ACC112 (cell line): Measurements from ENCODE around the gene FERMT2.
"Not testable (repeated sequence)": the region's sequence is repeated elsewhere in the genome, so short reads cannot be mapped to it uniquely, and the experiment has no call there.

Source experiments
- H2AFZ ChIP-seq: fragments of 200-600 bp; sonication (generic); one replicate; pipeline ENCODE4 v1.6.0; 2017; ENCODE audit warnings: antibody characterized with exemption, low read length; ENCODE audit not compliant: unreplicated experiment
- H3K27ac ChIP-seq: fragments of 200-600 bp; sonication (generic); 2 replicates; pipeline ENCODE4 v1.5.1; 2014; ENCODE audit warnings: low read depth, mild to moderate bottlenecking, antibody characterized with exemption, low read length, moderate library complexity
- H3K27me3 ChIP-seq: fragments of 200-600 bp; sonication (generic); 2 replicates; pipeline ENCODE4 v1.6.1; 2014; ENCODE audit warnings: mild to moderate bottlenecking, antibody characterized with exemption, low read length, moderate library complexity, mixed read lengths; ENCODE audit not compliant: insufficient read depth
- H3K36me3 ChIP-seq: fragments of 200-600 bp; sonication (generic); 2 replicates; pipeline ENCODE4 v1.6.1; 2016; ENCODE audit warnings: mild to moderate bottlenecking, antibody characterized with exemption, low read length, moderate library complexity, mixed read lengths; ENCODE audit not compliant: insufficient read depth
- H3K4me1 ChIP-seq: fragments of 200-600 bp; sonication (generic); one replicate; pipeline ENCODE4 v1.6.1; 2016; ENCODE audit warnings: low read length, mixed read lengths; ENCODE audit not compliant: insufficient read depth, unreplicated experiment, control insufficient read depth
- H3K4me3 ChIP-seq: fragments of 200-600 bp; sonication (generic); 2 replicates; pipeline ENCODE4 v1.5.1; 2014; ENCODE audit warnings: mild to moderate bottlenecking, low read depth, low read length
- H3K79me2 ChIP-seq: fragments of 200-600 bp; sonication (generic); one replicate; pipeline ENCODE4 v1.6.0; 2016; ENCODE audit warnings: low read length; ENCODE audit not compliant: control insufficient read depth, unreplicated experiment, insufficient read depth

The FERMT2 gene

GRCh38 chr14:52871606-52872005 is 79.2 kb downstream of the FERMT2 start:
- Histone ChIP-seq H3K4me3 (no peak overlapping the region), H2AFZ (no peak overlapping the region), H3K27ac (no peak overlapping the region), H3K79me2 (peaks cover 32% of the 10 kb centered on the region), H3K27me3 (no peaks in the 10 kb centered on the region), H3K4me1 (peaks cover 41% of the 10 kb centered on the region), H3K36me3 (peaks cover 71% of the 10 kb centered on the region)

- Histone ChIP-seq H3K36me3 (peaks cover 73% of the 10 kb centered on the region), H2AFZ (no peak overlapping the region), H3K79me2 (peaks cover 36% of the 10 kb centered on the region), H3K4me1 (peaks cover 25% of the 10 kb centered on the region), H3K27me3 (no peaks in the 10 kb centered on the region), H3K4me3 (no peak overlapping the region), H3K27ac (no peak overlapping the region)
These were observed 81.8 kb downstream of the FERMT2 start for GRCh38 chr14:52868911-52869618.

- Histone ChIP-seq H3K79me2 (peaks cover 31% of the 10 kb centered on the region), H3K36me3 (peaks cover 67% of the 10 kb centered on the region), H3K4me1 (peaks cover 24% of the 10 kb centered on the region), H3K27ac (peak overlapping the region; percentile 99; the same call in 1 of the 2 replicates)
- not testable (repeated sequence) for H3K4me3 ChIP-seq, H2AFZ ChIP-seq, H3K27me3 ChIP-seq
These were observed 86.0 kb downstream of the FERMT2 start for GRCh38 chr14:52864893-52865292.

- Histone ChIP-seq H3K36me3 (peaks cover 67% of the 10 kb centered on the region), H2AFZ (peak overlapping the region; percentile 54), H3K27me3 (no peaks in the 10 kb centered on the region), H3K27ac (peak overlapping the region; percentile 99), H3K4me3 (peak overlapping the region; percentile 60), H3K4me1 (peaks cover 24% of the 10 kb centered on the region), H3K79me2 (peaks cover 31% of the 10 kb centered on the region)
These were observed 87.5 kb downstream of the FERMT2 start for GRCh38 chr14:52863334-52863700.

- Histone ChIP-seq H3K4me1 (peaks cover 24% of the 10 kb centered on the region), H3K36me3 (peaks cover 67% of the 10 kb centered on the region), H3K27me3 (no peaks in the 10 kb centered on the region), H3K4me3 (peak overlapping the region; percentile 60), H3K27ac (peak overlapping the region; percentile 99), H2AFZ (no peak overlapping the region), H3K79me2 (peaks cover 29% of the 10 kb centered on the region)
These were observed 88.1 kb downstream of the FERMT2 start for GRCh38 chr14:52862632-52863333.

GRCh38 chr14:52861403-52861802 is 89.4 kb downstream of the FERMT2 start:
- Histone ChIP-seq H3K4me3 (no peak overlapping the region), H3K4me1 (peaks cover 24% of the 10 kb centered on the region), H3K79me2 (peaks cover 16% of the 10 kb centered on the region), H2AFZ (no peak overlapping the region), H3K36me3 (peaks cover 73% of the 10 kb centered on the region), H3K27me3 (no peaks in the 10 kb centered on the region), H3K27ac (no peak overlapping the region)

GRCh38 chr14:52860910-52861309 is 89.9 kb downstream of the FERMT2 start:
- Histone ChIP-seq H3K27ac (no peak overlapping the region), H3K4me3 (no peak overlapping the region), H3K79me2 (peaks cover 11% of the 10 kb centered on the region), H3K27me3 (no peaks in the 10 kb centered on the region), H3K36me3 (peaks cover 72% of the 10 kb centered on the region), H2AFZ (no peak overlapping the region), H3K4me1 (peaks cover 21% of the 10 kb centered on the region)

GRCh38 chr14:52860209-52860608 is 90.6 kb downstream of the FERMT2 start:
- Histone ChIP-seq H3K36me3 (peaks cover 67% of the 10 kb centered on the region), H3K4me3 (no peak overlapping the region), H3K27ac (no peak overlapping the region), H3K79me2 (peaks cover 11% of the 10 kb centered on the region), H3K4me1 (peaks cover 21% of the 10 kb centered on the region), H2AFZ (no peak overlapping the region), H3K27me3 (no peaks in the 10 kb centered on the region)

GRCh38 chr14:52856139-52856538 is 94.7 kb downstream of the FERMT2 start:
- no peak overlapping the region for H3K4me3 ChIP-seq
- peaks cover 44% of the 10 kb centered on the region for H3K36me3 ChIP-seq
- no peak overlapping the region for H3K27ac ChIP-seq
- H3K4me1 ChIP-seq: peaks cover 12% of the 10 kb centered on the region
- no peak overlapping the region for H2AFZ ChIP-seq
- H3K79me2 ChIP-seq: peaks cover 5% of the 10 kb centered on the region
- H3K27me3 ChIP-seq: no peaks in the 10 kb centered on the region

- peaks cover 20% of the 10 kb centered on the region for H3K36me3 ChIP-seq
- H3K79me2 ChIP-seq: no peaks in the 10 kb centered on the region
- no peaks in the 10 kb centered on the region for H3K27me3 ChIP-seq
- peak overlapping the region; percentile 27; the same call in 1 of the 2 replicates for H3K27ac ChIP-seq
- peaks cover 17% of the 10 kb centered on the region for H3K4me1 ChIP-seq
- H3K4me3 ChIP-seq: no peak overlapping the region
- no peak overlapping the region for H2AFZ ChIP-seq
These were observed 97.4 kb downstream of the FERMT2 start for GRCh38 chr14:52853522-52853854.
